ENCODE data around the gene FAM89A. TPM values are rescaled to one million over a fixed set of nuclear protein-coding genes. Genes with fewer than 3 reads are reported as not detected.

The FAM89A gene
- total and polyA plus RNA-seq, 9 of the 15 experiments (the other 6 are each of a cell fraction or from before 2014, with no cell fraction given) = 8.7 to 66.2 (median 43.3) TPM

- intact Hi-C loops (cut with micrococcal nuclease) = loop anchor here (5.0 kb wide), 1 partner anchor 163 kb away; no protein-coding TSS in a partner anchor
- CTCF ChIA-PET (ENCODE audit: low intra/inter-chr PET ratio) = no interaction called here
- peak; percentile 6 for FAIRE-seq
- Histone ChIP-seq H3K9me3 (replicated peaks; ENCODE audit: control insufficient read depth, insufficient read depth, low read depth, low read length) (peaks cover 2% of the 10 kb centered on the region), H3K36me3 (ENCODE audit: control insufficient read depth, insufficient read depth, low read length) (peaks cover 9% of the 10 kb centered on the region; the same call in 1 of the 3 replicates), H3K9me1 (ENCODE audit: control insufficient read depth, insufficient read depth, low read length) (no peaks in the 10 kb centered on the region), H2AFZ (ENCODE audit: low read depth, low read length) (peak overlapping the region; percentile 70), H3K4me1 (replicated peaks in 1 of 2; ENCODE audit: control insufficient read depth in 2 of 2, insufficient read depth in 2 of 2, low read length in 2 of 2) (peaks cover 30 to 44% of the 10 kb centered on the region in 2 experiments), H3K27me3 (ENCODE audit: control insufficient read depth in 2 of 2, insufficient read depth in 2 of 2, low read length in 2 of 2) (no peaks in the 10 kb centered on the region), H3K27ac (ENCODE audit: extremely low read depth, low read depth, low read length) (peak overlapping the region; percentile 72), H3K4me3 (peak overlapping the region; percentile 75), H3K9ac (ENCODE audit: insufficient read depth in 1 of 2, low read depth in 2 of 2, low read length in 2 of 2) (peak overlapping the region; percentile 81 to 92), H3K79me2 (ENCODE audit: control insufficient read depth, insufficient read depth, low read length) (peaks cover 54% of the 10 kb centered on the region), H4K20me1 (replicated peaks; ENCODE audit: control insufficient read depth, insufficient read depth, low read length) (peaks cover 10% of the 10 kb centered on the region; the same call in 1 of the 2 replicates), H3K4me2 (ENCODE audit: insufficient read depth, low read length) (peak overlapping the region; percentile 99)
- peak; percentile 69 for ATAC-seq
- no TSS peak for BruUV-seq (replicated peaks)
- peak; percentile 65 to 73 (median 70) for DNase-seq (ENCODE audit: extremely low read depth in 1 of 4, low spot score in 3 of 4)
- WGBS (ENCODE audit: insufficient coverage, low coverage, missing lambda C conversion rate) = under 1% methylated on average over 61 of the region's 91 CpGs
- in situ Hi-C loops (cut with MboI) = no loop called here
- POLR2A ChIA-PET = interaction anchor here (0.7 to 3.4 kb wide), 13 partner anchors 7 to 88 kb away, joined by 3 to 20 read pairs (median 5); no protein-coding TSS in a partner anchor
- TF ChIP-seq, protein P1, sequence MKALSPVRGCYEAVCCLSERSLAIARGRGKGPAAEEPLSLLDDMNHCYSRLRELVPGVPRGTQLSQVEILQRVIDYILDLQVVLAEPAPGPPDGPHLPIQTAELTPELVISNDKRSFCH (CRISPR knock-in tag; IDR thresholded peaks at IDR 0.05) = no peak
- TF ChIP-seq, protein P1 (tag; IDR thresholded peaks at IDR 0.05) = 0 out of 2 replicates have a peak, but pooled peaks have one; percentile 28
- TF ChIP-seq RBM17 (IDR thresholded peaks at IDR 0.05; ENCODE audit: borderline replicate concordance, low read depth, low read length) (no peak), HDGF (IDR thresholded peaks at IDR 0.05) (peak; percentile 85; the same call in 1 of the 2 replicates), ZFP1 (CRISPR knock-in tag; IDR thresholded peaks at IDR 0.05) (no peak), EP400 (IDR thresholded peaks at IDR 0.05) (peak; percentile 39; the same call in 1 of the 2 replicates), CREB1 (IDR thresholded peaks at IDR 0.05) (peak; percentile 65; the same call in 1 of the 2 replicates), CREB1 (CRISPR knock-in tag; IDR thresholded peaks at IDR 0.05) (peak; percentile 53; the same call in 1 of the 2 replicates), GTF2F1 (IDR thresholded peaks at IDR 0.05; ENCODE audit: low read depth, low read length) (no peak), ZBTB7A (IDR thresholded peaks at IDR 0.05; ENCODE audit: borderline replicate concordance, control insufficient read depth, low read depth, low read length) (peak; percentile 56; the same call in 1 of the 2 replicates), SMARCC2 (IDR thresholded peaks at IDR 0.05; ENCODE audit: low read depth) (no peak), SAFB (IDR thresholded peaks at IDR 0.05; ENCODE audit: borderline replicate concordance, low read depth, low read length) (peak; percentile 61), ATF1 (CRISPR knock-in tag; IDR thresholded peaks at IDR 0.05) (no peak), ATF1 (tag; IDR thresholded peaks at IDR 0.05) (peak; percentile 52), E2F3 (CRISPR knock-in tag; IDR thresholded peaks at IDR 0.05) (0 out of 2 replicates have a peak, but pooled peaks have one; percentile 36), NFATC3 (IDR thresholded peaks at IDR 0.05) (peak; percentile 96)
- TF ChIP-seq, protein P2, sequence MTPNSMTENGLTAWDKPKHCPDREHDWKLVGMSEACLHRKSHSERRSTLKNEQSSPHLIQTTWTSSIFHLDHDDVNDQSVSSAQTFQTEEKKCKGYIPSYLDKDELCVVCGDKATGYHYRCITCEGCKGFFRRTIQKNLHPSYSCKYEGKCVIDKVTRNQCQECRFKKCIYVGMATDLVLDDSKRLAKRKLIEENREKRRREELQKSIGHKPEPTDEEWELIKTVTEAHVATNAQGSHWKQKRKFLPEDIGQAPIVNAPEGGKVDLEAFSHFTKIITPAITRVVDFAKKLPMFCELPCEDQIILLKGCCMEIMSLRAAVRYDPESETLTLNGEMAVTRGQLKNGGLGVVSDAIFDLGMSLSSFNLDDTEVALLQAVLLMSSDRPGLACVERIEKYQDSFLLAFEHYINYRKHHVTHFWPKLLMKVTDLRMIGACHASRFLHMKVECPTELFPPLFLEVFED (CRISPR knock-in tag; conservative IDR thresholded peaks at IDR 0.05) = no peak
Observed at GRCh38 chr1:231039161-231040018, 664 bp downstream of the FAM89A start.

Data from K562 (cell line).